Lung (tissue), 12 donors: ENCODE measurements around the gene KNDC1. TPM values are rescaled to one million over a fixed set of nuclear protein-coding genes. Genes with fewer than 3 reads are reported as not detected.

Experiments
- ATAC-seq: fragments of 200-7000 bp; cut with Tn5 transposase; one replicate; pipeline ENCODE4 v1.9.1; 2020; ENCODE audit warnings: moderate number of reproducible peaks; ENCODE audit not compliant: insufficient read depth, low FRiP score
- DNase-seq, 3 donors: peaks; one replicate each; pipeline ENCODE4 v3.0.0-alpha.2; 2013 to 2017
- H3K27ac ChIP-seq, 2 donors: one replicate each; pipeline ENCODE4 v1.5.1; 2013; ENCODE audit warnings: mild to moderate bottlenecking in 2 of 2, moderate library complexity in 2 of 2, control low read depth in 1 of 2, inconsistent platforms in 1 of 2, low read depth in 1 of 2, low read length in 1 of 2
- H3K27me3 ChIP-seq, 3 donors: one replicate each; pipeline ENCODE4 v1.5.1; 2013; ENCODE audit warnings: low read length in 2 of 3; ENCODE audit not compliant: control insufficient read depth in 3 of 3, insufficient read depth in 3 of 3
- H3K36me3 ChIP-seq, 4 donors: one replicate each; pipeline ENCODE4 v1.5.1; 2013; ENCODE audit warnings: low read length in 4 of 4, mild to moderate bottlenecking in 1 of 4, moderate library complexity in 1 of 4; ENCODE audit not compliant: control insufficient read depth in 4 of 4, insufficient read depth in 4 of 4
- H3K4me1 ChIP-seq, 5 donors: one replicate each; pipeline ENCODE4 v1.5.1; 2013; ENCODE audit warnings: low read length in 5 of 5, mild to moderate bottlenecking in 2 of 5, moderate library complexity in 1 of 5; ENCODE audit not compliant: control insufficient read depth in 5 of 5, insufficient read depth in 5 of 5
- H3K4me3 ChIP-seq: one replicate; pipeline ENCODE4 v1.5.1; 2013; ENCODE audit warnings: mild to moderate bottlenecking, control low read depth, moderate library complexity
- H3K9ac ChIP-seq, 2 donors: one replicate each; pipeline ENCODE4 v1.5.1; 2013; ENCODE audit warnings: low read length in 2 of 2, control low read depth in 1 of 2; ENCODE audit not compliant: insufficient read depth in 1 of 2
- H3K9me3 ChIP-seq, 4 donors: one replicate each; pipeline ENCODE4 v1.5.1; 2013; ENCODE audit warnings: low read length in 3 of 4, mild to moderate bottlenecking in 1 of 4, moderate library complexity in 1 of 4; ENCODE audit not compliant: control insufficient read depth in 4 of 4, insufficient read depth in 3 of 4
- CTCF ChIP-seq: IDR thresholded peaks from 2 replicates; pipeline ENCODE4 v1.5.1; 2012; ENCODE audit warnings: mild to moderate bottlenecking; ENCODE audit errors: control extremely low read depth, extremely low read depth
- WGBS, 2 donors: extraction: QIAGEN DNeasy Blood & Tissue Kit; methylation state at CpG; one replicate each; pipeline ENCODE4 v1.1.7; 2013; 5-methylcytosine and 5-hydroxymethylcytosine counted together
- polyA plus RNA-seq, 2 donors: library from polyadenylated mRNA; stranded (reverse); fragments of 200-250 nt; gene quantifications; one replicate each; pipeline ENCODE4 v1.2.1, GENCODE V29; 2013
- total RNA-seq, 2 donors: library from RNA; depleted of rRNA in 1 of 2; stranded (reverse); fragments of >200 nt in 1 of 2; gene quantifications; one replicate each; pipeline ENCODE4 v1.2.1, GENCODE V29; 2014 to 2021
- donor health status: control.
- donor health status: control.
- donor health status: Bipolar disorder and iron deficiency.
- donor health status: healthy.
- donor health status: DM: yes; HTN: yes; CAD: no.

Gene KNDC1
- total and polyA plus RNA-seq, 4 donors: 3.2 to 21.0 (median 6.7) TPM

- no peaks in the 10 kb centered on the region for H3K36me3 ChIP-seq
- H3K27ac ChIP-seq: no peak overlapping the region
- no peak overlapping the region for H3K9ac ChIP-seq
- no peak for ATAC-seq
- H3K4me3 ChIP-seq: no peak overlapping the region
- peaks cover 0 to 3% (median 0%) of the 10 kb centered on the region in 4 donors for H3K9me3 ChIP-seq
- H3K27me3 ChIP-seq: no peaks in the 10 kb centered on the region
- WGBS, 2 donors: 94 to 98% methylated on average over 26 of the region's 26 CpGs
- H3K4me1 ChIP-seq: no peaks in the 10 kb centered on the region
- no peak for DNase-seq
- no peak for TF ChIP-seq CTCF
These were observed 38.2 kb downstream of the KNDC1 start for GRCh38 chr10:133198206-133198605.

DNA sequence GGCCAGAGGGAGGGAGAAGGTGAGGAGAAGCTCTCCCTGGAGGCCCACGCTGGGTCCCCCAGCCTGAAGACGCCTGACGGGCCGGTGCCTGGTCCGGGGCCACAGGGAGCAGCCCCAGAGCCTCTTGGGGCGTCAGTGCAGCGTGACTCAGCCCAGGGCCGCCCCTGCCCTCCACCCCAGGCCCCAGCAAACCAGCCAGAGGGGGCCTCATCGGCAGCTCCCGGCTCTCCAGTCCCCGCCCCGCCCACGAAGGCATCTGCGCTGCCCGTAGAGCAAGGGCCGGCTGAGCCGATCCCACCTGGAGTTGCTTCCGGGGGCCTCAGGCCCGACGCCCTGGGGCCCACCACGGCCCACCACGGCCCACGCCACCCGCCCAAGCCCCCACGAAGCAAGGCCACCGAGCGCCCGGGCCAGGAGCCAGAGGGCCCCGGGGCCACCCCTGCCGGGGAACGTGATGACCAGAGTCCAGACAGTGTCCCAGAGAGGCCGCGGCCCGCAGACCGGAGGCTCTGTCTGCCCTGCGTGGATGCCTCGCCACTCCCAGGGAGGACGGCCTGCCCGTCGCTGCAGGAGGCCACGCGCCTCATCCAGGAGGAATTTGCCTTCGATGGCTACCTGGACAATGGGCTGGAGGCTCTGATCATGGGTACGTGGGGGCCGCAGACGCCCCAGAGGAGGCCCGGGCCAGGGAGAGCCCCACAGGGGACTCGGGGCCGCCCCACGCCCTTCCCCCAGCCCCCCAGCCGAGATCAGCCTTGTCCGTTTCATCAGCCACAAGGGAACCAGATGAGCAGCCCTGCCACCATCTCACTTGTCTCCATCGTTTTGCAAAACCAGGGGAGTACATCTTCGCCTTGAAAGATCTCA is 38.8 kb downstream of the KNDC1 start:
- WGBS, 2 donors: 89 to 95% methylated on average over 44 to 54 of the region's 54 CpGs
- TF ChIP-seq CTCF: no peak
- no peaks in the 10 kb centered on the region for H3K4me1 ChIP-seq
- no peak overlapping the region for H3K27ac ChIP-seq
- H3K27me3 ChIP-seq: no peaks in the 10 kb centered on the region
- H3K4me3 ChIP-seq: no peak overlapping the region
- DNase-seq (no peak), ATAC-seq (no peak)
- no peaks in the 10 kb centered on the region for H3K36me3 ChIP-seq
- no peak overlapping the region for H3K9ac ChIP-seq
- peaks cover 0 to 1% (median 0%) of the 10 kb centered on the region in 4 donors for H3K9me3 ChIP-seq

DNA sequence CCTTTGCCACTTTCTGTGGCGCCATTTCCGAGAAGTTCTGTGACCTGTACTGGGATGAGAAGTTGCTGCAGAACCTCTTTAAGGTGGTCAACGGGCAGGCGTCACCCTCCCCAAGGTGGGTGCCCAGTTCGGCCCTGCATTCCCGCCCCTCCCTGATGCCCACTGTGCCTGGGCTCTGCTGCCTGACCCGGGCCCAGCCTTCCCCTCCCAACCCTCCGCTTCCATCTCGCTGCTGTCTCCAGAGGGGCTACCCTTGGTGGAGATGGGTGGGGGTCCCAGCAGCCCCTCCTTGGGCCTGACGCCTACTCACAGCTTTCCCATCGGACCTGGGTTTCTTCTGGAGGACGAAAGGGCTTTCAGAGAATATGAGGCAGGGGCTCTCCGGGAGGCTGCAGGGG is 39.5 kb downstream of the KNDC1 start:
- no peak for TF ChIP-seq CTCF
- H3K36me3 ChIP-seq: no peaks in the 10 kb centered on the region
- 85 to 91% methylated on average over 13 of the region's 13 CpGs for whole genome bisulfite sequencing, 2 donors
- H3K27ac ChIP-seq: no peak overlapping the region
- no peaks in the 10 kb centered on the region for H3K4me1 ChIP-seq
- H3K27me3 ChIP-seq: no peaks in the 10 kb centered on the region
- H3K9me3 ChIP-seq: no peaks in the 10 kb centered on the region
- no peak overlapping the region for H3K9ac ChIP-seq
- no peak for DNase-seq
- H3K4me3 ChIP-seq: no peak overlapping the region
- no peak for ATAC-seq
